ENCODE data around the gene SMARCE1. TPM values are rescaled to one million over a fixed set of nuclear protein-coding genes. Genes with fewer than 3 reads are reported as not detected.

Gene SMARCE1
- total RNA-seq, 2 experiments from 2014 or later, result 103 to 104 TPM

GRCh38 chr17:40617678-40618240 is 29.9 kb downstream of the SMARCE1 start:
- ChIA-PET POLR2A (interaction anchor here (1.0 kb wide), 1 partner anchor 63 kb away, joined by 3 read pairs; no protein-coding TSS in a partner anchor), CTCF (interaction anchor here (1.5 to 11.9 kb wide), 2 partner anchors 40 to 54 kb away, joined by 4 to 172 read pairs; partner anchors contain the start of gene CCR7)
- intact Hi-C loops (cut with micrococcal nuclease), result no loop called here
- no peaks in the 10 kb centered on the region for H3K36me3 Mint-ChIP-seq
- H3K4me1 Mint-ChIP-seq (ENCODE audit: low read depth), result peaks cover 72% of the 10 kb centered on the region
- no peak for DNase-seq
- no peak overlapping the region for H3K4me3 Mint-ChIP-seq
- H3K27me3 Mint-ChIP-seq, result no peaks in the 10 kb centered on the region
- no peak overlapping the region for H3K27ac Mint-ChIP-seq
- no peaks in the 10 kb centered on the region for H3K9me3 Mint-ChIP-seq

- intact Hi-C loops (cut with micrococcal nuclease), result no loop called here
- H3K27me3 Mint-ChIP-seq, result no peaks in the 10 kb centered on the region
- H3K36me3 Mint-ChIP-seq, result no peaks in the 10 kb centered on the region
- H3K27ac Mint-ChIP-seq, result no peak overlapping the region
- CTCF ChIA-PET, result interaction anchor here (0.6 to 11.9 kb wide), 6 partner anchors 13 to 84 kb away, joined by 3 to 172 read pairs (median 4); partner anchors contain the start of gene CCR7
- POLR2A ChIA-PET, result no interaction called here
- H3K9me3 Mint-ChIP-seq, result no peaks in the 10 kb centered on the region
- H3K4me1 Mint-ChIP-seq (ENCODE audit: low read depth), result peaks cover 71% of the 10 kb centered on the region
- no peak for DNase-seq
- H3K4me3 Mint-ChIP-seq, result no peak overlapping the region
Measured at GRCh38 chr17:40616592-40616991, 31.0 kb downstream of the SMARCE1 start.

- H3K27me3 Mint-ChIP-seq, result no peaks in the 10 kb centered on the region
- no peaks in the 10 kb centered on the region for H3K9me3 Mint-ChIP-seq
- H3K4me3 Mint-ChIP-seq, result no peak overlapping the region
- CTCF ChIA-PET, result interaction anchor here (0.8 to 11.9 kb wide), 11 partner anchors 11 to 1047 kb away, joined by 3 to 172 read pairs (median 4); partner anchors contain the start of gene CCR7
- no peak for DNase-seq
- POLR2A ChIA-PET, result interaction anchor here (1.1 to 10.0 kb wide), 5 partner anchors 9 to 54 kb away, joined by 3 to 169 read pairs (median 5); partner anchors contain the start of gene CCR7
- H3K27ac Mint-ChIP-seq, result peak overlapping the region; percentile 49
- H3K4me1 Mint-ChIP-seq (ENCODE audit: low read depth), result peaks cover 74% of the 10 kb centered on the region
- no peaks in the 10 kb centered on the region for H3K36me3 Mint-ChIP-seq
- intact Hi-C loops (cut with micrococcal nuclease), result loop anchor here (1.0 kb wide), 1 partner anchor 55 kb away; no protein-coding TSS in a partner anchor
Measured at GRCh38 chr17:40615841-40616476, 31.7 kb downstream of the SMARCE1 start.

GRCh38 chr17:40615068-40615840 is 32.4 kb downstream of the SMARCE1 start:
- peak; percentile 57 for DNase-seq
- H3K4me1 Mint-ChIP-seq (ENCODE audit: low read depth), result peaks cover 74% of the 10 kb centered on the region
- ChIA-PET CTCF (interaction anchor here (0.7 to 11.9 kb wide), 16 partner anchors 11 to 1048 kb away, joined by 3 to 172 read pairs (median 4); partner anchors contain the start of genes CCR7 and SMARCE1), POLR2A (interaction anchor here (0.6 to 10.0 kb wide), 8 partner anchors 10 to 62 kb away, joined by 3 to 169 read pairs (median 5); partner anchors contain the start of gene CCR7)
- H3K36me3 Mint-ChIP-seq, result no peaks in the 10 kb centered on the region
- H3K4me3 Mint-ChIP-seq, result peak overlapping the region; percentile 23
- H3K27me3 Mint-ChIP-seq, result no peaks in the 10 kb centered on the region
- H3K9me3 Mint-ChIP-seq, result no peaks in the 10 kb centered on the region
- intact Hi-C loops (cut with micrococcal nuclease), result loop anchor here (1.0 kb wide), 1 partner anchor 54 kb away; no protein-coding TSS in a partner anchor
- peak overlapping the region; percentile 79 for H3K27ac Mint-ChIP-seq

GRCh38 chr17:40614431-40615067 is 33.1 kb downstream of the SMARCE1 start:
- Mint-ChIP-seq H3K4me3 (peak overlapping the region; percentile 23), H3K27ac (peak overlapping the region; percentile 79), H3K27me3 (no peaks in the 10 kb centered on the region), H3K4me1 (ENCODE audit: low read depth) (peaks cover 74% of the 10 kb centered on the region), H3K9me3 (no peaks in the 10 kb centered on the region), H3K36me3 (no peaks in the 10 kb centered on the region)
- ChIA-PET CTCF (interaction anchor here (0.7 to 11.9 kb wide), 12 partner anchors 10 to 1048 kb away, joined by 3 to 172 read pairs (median 4); partner anchors contain the start of genes CCR7 and SMARCE1), POLR2A (interaction anchor here (0.6 to 10.0 kb wide), 7 partner anchors 11 to 62 kb away, joined by 3 to 169 read pairs (median 5); partner anchors contain the start of gene CCR7)
- intact Hi-C loops (cut with micrococcal nuclease), result loop anchor here (1.0 to 5.0 kb wide), 2 partner anchors 53 to 242 kb away; no protein-coding TSS in a partner anchor
- peak; percentile 48 for DNase-seq

GRCh38 chr17:40613467-40614154 is 34.0 kb downstream of the SMARCE1 start:
- H3K4me3 Mint-ChIP-seq, result peak overlapping the region; percentile 62
- H3K9me3 Mint-ChIP-seq, result no peaks in the 10 kb centered on the region
- H3K4me1 Mint-ChIP-seq (ENCODE audit: low read depth), result peaks cover 78% of the 10 kb centered on the region
- H3K27ac Mint-ChIP-seq, result peak overlapping the region; percentile 82
- H3K36me3 Mint-ChIP-seq, result no peaks in the 10 kb centered on the region
- H3K27me3 Mint-ChIP-seq, result no peaks in the 10 kb centered on the region
- intact Hi-C loops (cut with micrococcal nuclease), result loop anchor here (2.0 to 5.0 kb wide), 2 partner anchors 15 to 241 kb away; no protein-coding TSS in a partner anchor
- no peak for DNase-seq
- ChIA-PET POLR2A (interaction anchor here (0.7 to 10.0 kb wide), 4 partner anchors 10 to 170 kb away, joined by 3 to 169 read pairs (median 22); partner anchors contain the start of gene CCR7), CTCF (interaction anchor here (11.9 kb wide), 1 partner anchor 50 kb away, joined by 172 read pairs; the partner anchor contains the start of gene CCR7)

- peak; percentile 86 for DNase-seq
- Mint-ChIP-seq H3K27ac (peak overlapping the region; percentile 82), H3K27me3 (no peaks in the 10 kb centered on the region), H3K9me3 (no peaks in the 10 kb centered on the region), H3K4me1 (ENCODE audit: low read depth) (peaks cover 87% of the 10 kb centered on the region), H3K4me3 (peak overlapping the region; percentile 62), H3K36me3 (no peaks in the 10 kb centered on the region)
- ChIA-PET POLR2A (interaction anchor here (0.6 to 10.0 kb wide), 5 partner anchors 9 to 325 kb away, joined by 3 to 169 read pairs (median 7); partner anchors contain the start of genes CCR7 and CDC6), CTCF (interaction anchor here (0.9 to 11.9 kb wide), 2 partner anchors 32 to 49 kb away, joined by 4 to 172 read pairs; partner anchors contain the start of gene CCR7)
- intact Hi-C loops (cut with micrococcal nuclease), result loop anchor here (2.0 to 5.0 kb wide), 2 partner anchors 14 to 240 kb away; no protein-coding TSS in a partner anchor
Measured at GRCh38 chr17:40612599-40613244, 34.9 kb downstream of the SMARCE1 start.

- POLR2A ChIA-PET, result interaction anchor here (0.6 to 10.0 kb wide), 2 partner anchors 50 to 324 kb away, joined by 3 to 169 read pairs; partner anchors contain the start of genes CCR7 and CDC6
- Mint-ChIP-seq H3K4me1 (ENCODE audit: low read depth) (peaks cover 94% of the 10 kb centered on the region), H3K27ac (peak overlapping the region; percentile 80), H3K4me3 (peak overlapping the region; percentile 41), H3K9me3 (no peaks in the 10 kb centered on the region), H3K27me3 (no peaks in the 10 kb centered on the region), H3K36me3 (no peaks in the 10 kb centered on the region)
- CTCF ChIA-PET, result interaction anchor here (0.9 to 11.9 kb wide), 4 partner anchors 8 to 48 kb away, joined by 4 to 172 read pairs (median 8); partner anchors contain the start of gene CCR7
- DNase-seq, result no peak
- intact Hi-C loops (cut with micrococcal nuclease), result loop anchor here (2.0 to 5.0 kb wide), 3 partner anchors 13 to 240 kb away; no protein-coding TSS in a partner anchor
Measured at GRCh38 chr17:40611840-40612474, 35.7 kb downstream of the SMARCE1 start.

- intact Hi-C loops (cut with micrococcal nuclease), result loop anchor here (1.0 to 5.0 kb wide), 3 partner anchors 70 to 238 kb away; partner anchors contain the start of gene TOP2A
- Mint-ChIP-seq H3K27me3 (no peaks in the 10 kb centered on the region), H3K9me3 (no peaks in the 10 kb centered on the region), H3K36me3 (no peaks in the 10 kb centered on the region), H3K27ac (peak overlapping the region; percentile 75), H3K4me3 (peak overlapping the region; percentile 34), H3K4me1 (ENCODE audit: low read depth) (peaks cover 94% of the 10 kb centered on the region)
- peak; percentile 49 for DNase-seq
- ChIA-PET CTCF (interaction anchor here (0.6 to 2.5 kb wide), 5 partner anchors 10 to 186 kb away, joined by 3 to 25 read pairs (median 3); no protein-coding TSS in a partner anchor), POLR2A (interaction anchor here (0.9 to 10.0 kb wide), 5 partner anchors 15 to 79 kb away, joined by 3 to 169 read pairs (median 3); partner anchors contain the start of gene CCR7)
Measured at GRCh38 chr17:40610359-40610758, 37.3 kb downstream of the SMARCE1 start.

Data from activated CD4-positive, alpha-beta memory T cell treated with anti-CD3 and anti-CD28 coated beads for 36 hours (primary cell).